H9 (cell line): ENCODE results near the gene DNTT. TPM values are rescaled to one million over a fixed set of nuclear protein-coding genes. Genes with fewer than 3 reads are reported as not detected.
A peak's percentile ranks its signal among the peaks of the same experiment; 100 is the strongest.

ENCODE experiments used
- DNase-seq: peaks from one replicate; pipeline ENCODE4 v3.0.0-alpha.2; 2017
- H2AFZ ChIP-seq: one replicate; pipeline ENCODE4 v1.6.1; 2013; ENCODE audit warnings: mild to moderate bottlenecking, low read length, control low read depth, moderate library complexity
- H2AK5ac ChIP-seq: 2 replicates; pipeline ENCODE4 v1.6.1; 2013; ENCODE audit warnings: low read length, control low read depth, mixed read lengths; ENCODE audit not compliant: insufficient read length
- H2BK120ac ChIP-seq: one replicate; pipeline ENCODE4 v1.6.1; 2013; ENCODE audit warnings: low read depth, mild to moderate bottlenecking, low read length, control low read depth, inconsistent platforms; ENCODE audit not compliant: poor library complexity, severe bottlenecking
- H2BK12ac ChIP-seq: 2 replicates; pipeline ENCODE4 v1.6.1; 2013; ENCODE audit warnings: low read length, control low read depth, mixed read lengths, low read depth; ENCODE audit not compliant: insufficient read length
- H2BK15ac ChIP-seq: 2 replicates; pipeline ENCODE4 v1.6.1; 2013; ENCODE audit warnings: low read depth, low read length, control low read depth
- H2BK20ac ChIP-seq: one replicate; pipeline ENCODE4 v1.6.1; 2013; ENCODE audit warnings: low read depth, mild to moderate bottlenecking, low read length, control low read depth, inconsistent platforms; ENCODE audit not compliant: poor library complexity, severe bottlenecking
- H2BK5ac ChIP-seq: 2 replicates; pipeline ENCODE4 v1.6.1; 2013; ENCODE audit warnings: low read length, control low read depth, mixed read lengths; ENCODE audit not compliant: insufficient read length
- H3K14ac ChIP-seq: 2 replicates; pipeline ENCODE4 v1.6.1; 2013; ENCODE audit warnings: low read length, control low read depth; ENCODE audit not compliant: insufficient read depth
- H3K18ac ChIP-seq: 2 replicates; pipeline ENCODE4 v1.6.1; 2013; ENCODE audit warnings: low read depth, mild to moderate bottlenecking, mixed read lengths, low read length, control low read depth; ENCODE audit not compliant: insufficient read length
- H3K23ac ChIP-seq: 2 replicates; pipeline ENCODE4 v1.6.1; 2013; ENCODE audit warnings: low read length, control low read depth, mixed read lengths, low read depth; ENCODE audit not compliant: insufficient read length
- H3K23me2 ChIP-seq: 2 replicates; pipeline ENCODE4 v1.6.1; 2013; ENCODE audit warnings: low read depth, mild to moderate bottlenecking, mixed read lengths, low read length, control low read depth; ENCODE audit not compliant: insufficient read length, poor library complexity, severe bottlenecking
- H3K27ac ChIP-seq: 2 replicates; pipeline ENCODE4 v1.5.1; 2013; ENCODE audit warnings: low read length, control low read depth, mixed read lengths, low read depth; ENCODE audit not compliant: insufficient read length
- H3K27me3 ChIP-seq: 2 replicates; pipeline ENCODE4 v1.6.1; 2013; ENCODE audit warnings: low read length, control low read depth, inconsistent platforms; ENCODE audit not compliant: insufficient read depth
- H3K4ac ChIP-seq: 2 replicates; pipeline ENCODE4 v1.6.1; 2013; ENCODE audit warnings: low read depth, mild to moderate bottlenecking, control low read depth, inconsistent platforms, low read length, moderate library complexity
- H3K4me1 ChIP-seq: 2 replicates; pipeline ENCODE4 v1.6.1; 2013; ENCODE audit warnings: low read length, control low read depth, inconsistent platforms; ENCODE audit not compliant: insufficient read depth
- H3K4me2 ChIP-seq: 2 replicates; pipeline ENCODE4 v1.6.1; 2013; ENCODE audit warnings: low read length, control low read depth, mixed read lengths; ENCODE audit not compliant: insufficient read length, insufficient read depth
- H3K56ac ChIP-seq: 2 replicates; pipeline ENCODE4 v1.6.1; 2013; ENCODE audit warnings: low read depth, mild to moderate bottlenecking, mixed read lengths, low read length, control low read depth; ENCODE audit not compliant: insufficient read length
- H3K79me1 ChIP-seq: 2 replicates; pipeline ENCODE4 v1.6.1; 2013; ENCODE audit warnings: low read depth, mild to moderate bottlenecking, moderate library complexity, low read length, control low read depth, inconsistent platforms; ENCODE audit not compliant: insufficient read depth, poor library complexity, severe bottlenecking
- H3K79me2 ChIP-seq: 2 replicates; pipeline ENCODE4 v1.6.1; 2013; ENCODE audit warnings: low read length, control low read depth, inconsistent platforms; ENCODE audit not compliant: insufficient read depth
- H3K9ac ChIP-seq: 2 replicates; pipeline ENCODE4 v1.6.1; 2013; ENCODE audit warnings: low read length, control low read depth, mixed read lengths; ENCODE audit not compliant: insufficient read length; ENCODE audit errors: extremely low read depth
- H3K9me3 ChIP-seq: one replicate; pipeline ENCODE4 v1.6.1; 2013; ENCODE audit warnings: low read depth, low read length, inconsistent platforms; ENCODE audit not compliant: control insufficient read depth
- H3T11ph ChIP-seq: one replicate; pipeline ENCODE4 v1.6.1; 2013; ENCODE audit warnings: mild to moderate bottlenecking, low read length, control low read depth, inconsistent platforms
- H4K20me1 ChIP-seq: one replicate; pipeline ENCODE4 v1.6.1; 2013; ENCODE audit not compliant: control insufficient read depth, insufficient read length, insufficient read depth
- H4K5ac ChIP-seq: 2 replicates; pipeline ENCODE4 v1.6.1; 2013; ENCODE audit warnings: low read depth, mild to moderate bottlenecking, mixed read lengths, low read length, control low read depth; ENCODE audit not compliant: insufficient read length
- H4K8ac ChIP-seq: replicated peaks from 2 replicates; pipeline ENCODE4 v1.6.1; 2013; ENCODE audit warnings: low read length, control low read depth, mixed read lengths, low read depth; ENCODE audit not compliant: insufficient read length
- H4K91ac ChIP-seq: 2 replicates; pipeline ENCODE4 v1.6.1; 2013; ENCODE audit warnings: low read depth, mild to moderate bottlenecking, moderate library complexity, mixed read lengths, low read length, control low read depth; ENCODE audit not compliant: insufficient read length
- H3K27ac Mint-ChIP-seq, 3 experiments: 2 replicates in 2 of 3; 3 replicates in 1 of 3; pipeline ENCODE4 v1.8.0; 2020 to 2021; ENCODE audit warnings: mixed read lengths in 3 of 3, mild to moderate bottlenecking in 1 of 3, moderate library complexity in 1 of 3
- H3K27me3 Mint-ChIP-seq: 2 replicates; pipeline ENCODE4 v1.8.0; 2021; ENCODE audit warnings: low read depth, mild to moderate bottlenecking, moderate library complexity, mixed read lengths
- H3K36me3 Mint-ChIP-seq, 3 experiments: 2 replicates in 2 of 3; 3 replicates in 1 of 3; pipeline ENCODE4 v1.8.0; 2020 to 2021; ENCODE audit warnings: low read depth in 3 of 3, mixed read lengths in 3 of 3; ENCODE audit not compliant: insufficient read depth in 1 of 3
- H3K4me1 Mint-ChIP-seq, 2 experiments: 2 replicates each; pipeline ENCODE4 v1.8.0; 2020; ENCODE audit warnings: mixed read lengths in 2 of 2
- H3K4me3 Mint-ChIP-seq, 2 experiments: 2 replicates in 1 of 2; 3 replicates in 1 of 2; pipeline ENCODE4 v1.8.0; 2020 to 2021; ENCODE audit warnings: mild to moderate bottlenecking in 2 of 2, mixed read lengths in 2 of 2, moderate library complexity in 1 of 2
- H3K9me3 Mint-ChIP-seq, 2 experiments: 2 replicates in 1 of 2; 3 replicates in 1 of 2; pipeline ENCODE4 v1.8.0; 2020; ENCODE audit warnings: mild to moderate bottlenecking in 2 of 2, mixed read lengths in 2 of 2, moderate library complexity in 1 of 2
- WGBS: extraction: QIAGEN DNeasy Blood & Tissue Kit; methylation state at CpG from one replicate; pipeline ENCODE4 v1.1.7; 2013; ENCODE audit warnings: missing lambda C conversion rate, low lambda C conversion rate, mixed read lengths; ENCODE audit not compliant: insufficient read length; ENCODE audit errors: extremely low coverage; 5-methylcytosine and 5-hydroxymethylcytosine counted together
- long read RNA-seq: library from polyadenylated mRNA; unstranded; transcript quantifications from one replicate; pipeline ENCODE4 v2.0.0, GENCODE V29; 2020
- total RNA-seq: library from RNA; stranded (reverse); gene quantifications from 2 replicates; pipeline ENCODE4 v1.2.1, GENCODE V29; 2021
- TF ChIP-seq, protein P1 (sequence below): fragments of 200-600 bp; sonication (generic); conservative IDR thresholded peaks from 3 replicates; pipeline ENCODE4 v1.8.0; 2021; ENCODE audit warnings: antibody characterized with exemption, mild to moderate bottlenecking

Gene DNTT
- not detected in 2 replicates for total RNA-seq
- long read RNA-seq = 0 reads

DNA sequence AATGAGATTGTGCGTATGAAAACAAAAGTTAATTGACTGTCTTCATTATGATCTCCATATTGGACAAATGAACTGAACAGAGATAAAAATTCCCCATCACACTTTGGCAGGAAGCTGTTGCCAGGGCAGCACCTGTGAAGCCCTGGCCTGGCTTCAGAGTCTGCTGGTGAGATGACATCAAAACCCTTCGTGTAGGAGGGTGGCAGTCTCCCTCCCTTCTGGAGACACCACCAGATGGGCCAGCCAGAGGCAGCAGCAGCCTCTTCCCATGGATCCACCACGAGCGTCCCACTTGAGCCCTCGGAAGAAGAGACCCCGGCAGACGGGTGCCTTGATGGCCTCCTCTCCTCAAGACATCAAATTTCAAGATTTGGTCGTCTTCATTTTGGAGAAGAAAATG lies at the start of gene DNTT:
DNTT (plus strand) TSS at position 205 of the 400 bp plus-strand sequence; CDS start at position 269, 64 bp downstream.
- no peak within 1 kb of the TSS for H2BK5ac ChIP-seq
- H2AFZ ChIP-seq = no peak within 1 kb of the TSS
- H3K27me3 ChIP-seq = no peaks in the 10 kb centered on the region
- H3K9ac ChIP-seq = no peak within 1 kb of the TSS
- Mint-ChIP-seq H3K4me1 (peaks cover 29 to 36% of the 10 kb centered on the region in 2 experiments), H3K27me3 (peaks cover 3% of the 10 kb centered on the region), H3K9me3 (no peaks in the 10 kb centered on the region), H3K27ac (no peak within 1 kb of the TSS), H3K36me3 (no peaks in the 10 kb centered on the region; a peak in 1 of 7 replicates), H3K4me3 (no peak within 1 kb of the TSS)
- no peak within 1 kb of the TSS for H4K91ac ChIP-seq
- H3K9me3 ChIP-seq = no peaks in the 10 kb centered on the region
- H3K79me1 ChIP-seq = no peaks in the 10 kb centered on the region
- H3K4ac ChIP-seq = no peak within 1 kb of the TSS
- H2BK12ac ChIP-seq = no peak within 1 kb of the TSS
- H2BK15ac ChIP-seq = no peak within 1 kb of the TSS
- no peak within 1 kb of the TSS for H2AK5ac ChIP-seq
- no peak within 1 kb of the TSS for H4K5ac ChIP-seq
- TF ChIP-seq, protein P1, sequence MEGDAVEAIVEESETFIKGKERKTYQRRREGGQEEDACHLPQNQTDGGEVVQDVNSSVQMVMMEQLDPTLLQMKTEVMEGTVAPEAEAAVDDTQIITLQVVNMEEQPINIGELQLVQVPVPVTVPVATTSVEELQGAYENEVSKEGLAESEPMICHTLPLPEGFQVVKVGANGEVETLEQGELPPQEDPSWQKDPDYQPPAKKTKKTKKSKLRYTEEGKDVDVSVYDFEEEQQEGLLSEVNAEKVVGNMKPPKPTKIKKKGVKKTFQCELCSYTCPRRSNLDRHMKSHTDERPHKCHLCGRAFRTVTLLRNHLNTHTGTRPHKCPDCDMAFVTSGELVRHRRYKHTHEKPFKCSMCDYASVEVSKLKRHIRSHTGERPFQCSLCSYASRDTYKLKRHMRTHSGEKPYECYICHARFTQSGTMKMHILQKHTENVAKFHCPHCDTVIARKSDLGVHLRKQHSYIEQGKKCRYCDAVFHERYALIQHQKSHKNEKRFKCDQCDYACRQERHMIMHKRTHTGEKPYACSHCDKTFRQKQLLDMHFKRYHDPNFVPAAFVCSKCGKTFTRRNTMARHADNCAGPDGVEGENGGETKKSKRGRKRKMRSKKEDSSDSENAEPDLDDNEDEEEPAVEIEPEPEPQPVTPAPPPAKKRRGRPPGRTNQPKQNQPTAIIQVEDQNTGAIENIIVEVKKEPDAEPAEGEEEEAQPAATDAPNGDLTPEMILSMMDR = no peak
- no peak within 1 kb of the TSS for H3K56ac ChIP-seq
- H3K18ac ChIP-seq = no peak within 1 kb of the TSS
- no peak within 1 kb of the TSS for H3K23ac ChIP-seq
- WGBS = no CpG with 5 or more reads among the region's 8 CpGs
- H3K4me1 ChIP-seq = peaks cover 9% of the 10 kb centered on the region; the same call in 1 of the 2 replicates
- no peak for DNase-seq
- H2BK20ac ChIP-seq = no peak within 1 kb of the TSS
- H3K4me2 ChIP-seq = no peak within 1 kb of the TSS
- no peaks in the 10 kb centered on the region for H3K79me2 ChIP-seq
- H2BK120ac ChIP-seq = no peak within 1 kb of the TSS
- no peak within 1 kb of the TSS for H4K8ac ChIP-seq
- no peak within 1 kb of the TSS for H3T11ph ChIP-seq
- no peak within 1 kb of the TSS for H3K27ac ChIP-seq
- no peaks in the 10 kb centered on the region for H3K23me2 ChIP-seq
- peak within 1 kb of the TSS; percentile 25; the same call in 1 of the 2 replicates for H3K14ac ChIP-seq
- H4K20me1 ChIP-seq = no peaks in the 10 kb centered on the region
